ENCODE measurements around the gene GAS7.

GAS7 gene

DNA sequence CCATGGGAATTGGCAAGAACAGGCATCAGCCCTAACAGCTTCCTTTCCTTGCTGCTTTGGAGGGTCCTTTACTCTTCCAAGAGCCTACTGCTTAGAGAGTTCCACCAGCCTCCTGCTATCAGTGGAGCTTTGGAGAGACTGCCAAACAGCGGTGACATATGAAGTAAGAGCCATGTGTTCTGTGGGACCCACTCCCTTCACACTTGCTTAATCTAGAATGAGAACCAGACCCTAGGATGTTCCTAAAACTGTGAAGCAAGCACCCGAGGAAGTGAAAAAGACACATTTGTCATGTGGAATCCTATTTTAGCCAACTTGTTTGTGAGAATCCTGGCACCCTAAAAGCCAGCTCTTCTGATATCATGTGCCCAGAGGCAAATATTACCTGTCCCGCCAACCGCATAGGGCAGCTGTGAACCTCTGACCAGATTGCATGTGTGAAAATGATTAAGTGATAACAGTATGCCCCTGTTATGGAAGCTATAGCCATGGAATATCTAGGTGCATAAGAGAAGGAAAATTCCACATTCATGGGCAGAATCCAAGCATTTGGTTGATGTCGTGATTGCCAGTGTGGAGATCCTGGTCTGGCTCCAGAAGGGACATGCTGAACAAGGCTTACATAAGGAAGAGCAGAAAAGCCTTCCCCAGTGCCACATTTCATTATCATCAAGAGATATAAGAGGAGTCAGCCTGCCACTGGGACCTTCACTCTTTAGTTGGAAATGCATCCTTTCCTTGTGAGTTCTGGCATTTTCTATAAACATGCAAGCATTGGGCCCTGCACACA lies 312.1 kb downstream of the GAS7 start:
- Histone ChIP-seq H3K9me3 (ENCODE audit: insufficient read depth, low read depth, low read length) (no peaks in the 10 kb centered on the region), H3K79me1 (ENCODE audit: low read length) (no peaks in the 10 kb centered on the region), H3K18ac (ENCODE audit: low read length) (no peak overlapping the region), H3K9ac (ENCODE audit: low read length) (no peak overlapping the region), H2BK5ac (ENCODE audit: low read depth, low read length, poor library complexity) (no peak overlapping the region), H2AK5ac (ENCODE audit: low read length) (no peak overlapping the region), H3K23ac (ENCODE audit: low read length) (no peak overlapping the region), H2AFZ (ENCODE audit: insufficient read depth, low read length, poor library complexity) (no peak overlapping the region), H3K4me3 (ENCODE audit: low read depth, low read length) (no peak overlapping the region), H3K4ac (ENCODE audit: low read depth, low read length) (no peak overlapping the region), H3K4me2 (ENCODE audit: low read length) (no peak overlapping the region), H2BK120ac (ENCODE audit: insufficient read depth, low read length, poor library complexity) (no peak overlapping the region), H3K27me3 (ENCODE audit: insufficient read depth, low read length) (no peaks in the 10 kb centered on the region), H3K36me3 (ENCODE audit: control insufficient read depth in 1 of 2, insufficient read depth in 2 of 2, low read length in 2 of 2) (no peaks in the 10 kb centered on the region), H4K12ac (ENCODE audit: low read depth, low read length) (no peak overlapping the region), H3K4me1 (ENCODE audit: control insufficient read depth in 1 of 2, insufficient read depth in 2 of 2, low read length in 2 of 2) (no peaks in the 10 kb centered on the region), H2BK12ac (ENCODE audit: low read length) (no peak overlapping the region), H3K27ac (ENCODE audit: low read depth, low read length) (no peak overlapping the region), H3K14ac (ENCODE audit: low read length) (no peak overlapping the region), H4K8ac (ENCODE audit: low read depth, low read length) (no peak overlapping the region), H4K91ac (ENCODE audit: low read depth, low read length) (no peak overlapping the region), H3K79me2 (ENCODE audit: control insufficient read depth, insufficient read depth, low read length, poor library complexity) (no peaks in the 10 kb centered on the region)
- no peak for DNase-seq
- WGBS (ENCODE audit: extremely low coverage, insufficient coverage, insufficient read length), result no CpG with 5 or more reads among the region's 5 CpGs

DNA sequence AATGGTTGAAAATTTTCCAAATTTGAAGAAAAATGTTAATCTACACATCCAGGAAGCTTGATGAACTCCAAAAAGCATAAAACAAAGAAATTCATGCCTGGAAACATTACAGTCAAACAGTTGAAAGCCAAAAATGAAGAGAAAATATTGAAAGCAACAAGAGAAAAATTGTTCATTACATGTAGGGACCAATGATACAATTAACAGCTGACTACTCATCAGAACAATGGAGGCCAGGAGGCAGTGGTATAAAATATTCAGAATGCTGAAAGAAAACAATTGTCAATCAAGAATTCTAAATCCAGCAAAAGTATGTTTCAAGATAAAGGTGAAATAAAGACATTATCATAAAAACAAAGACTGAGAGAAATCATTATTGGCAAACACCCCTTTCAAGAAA lies 315.0 kb downstream of the GAS7 start:
- Histone ChIP-seq H2BK12ac (ENCODE audit: low read length) (no peak overlapping the region), H3K4ac (ENCODE audit: low read depth, low read length) (no peak overlapping the region), H3K27me3 (ENCODE audit: insufficient read depth, low read length) (no peaks in the 10 kb centered on the region), H3K4me1 (ENCODE audit: control insufficient read depth in 1 of 2, insufficient read depth in 2 of 2, low read length in 2 of 2) (no peaks in the 10 kb centered on the region), H3K79me2 (ENCODE audit: control insufficient read depth, insufficient read depth, low read length, poor library complexity) (no peaks in the 10 kb centered on the region), H4K12ac (ENCODE audit: low read depth, low read length) (no peak overlapping the region), H3K23ac (ENCODE audit: low read length) (no peak overlapping the region), H4K8ac (ENCODE audit: low read depth, low read length) (no peak overlapping the region), H3K18ac (ENCODE audit: low read length) (no peak overlapping the region), H4K91ac (ENCODE audit: low read depth, low read length) (no peak overlapping the region), H2AK5ac (ENCODE audit: low read length) (no peak overlapping the region), H2BK5ac (ENCODE audit: low read depth, low read length, poor library complexity) (no peak overlapping the region), H3K36me3 (ENCODE audit: control insufficient read depth in 1 of 2, insufficient read depth in 2 of 2, low read length in 2 of 2) (no peaks in the 10 kb centered on the region), H3K27ac (ENCODE audit: low read depth, low read length) (no peak overlapping the region), H3K9ac (ENCODE audit: low read length) (no peak overlapping the region), H3K9me3 (ENCODE audit: insufficient read depth, low read depth, low read length) (no peaks in the 10 kb centered on the region), H3K4me2 (ENCODE audit: low read length) (no peak overlapping the region), H3K79me1 (ENCODE audit: low read length) (no peaks in the 10 kb centered on the region), H3K14ac (ENCODE audit: low read length) (no peak overlapping the region), H2BK120ac (ENCODE audit: insufficient read depth, low read length, poor library complexity) (no peak overlapping the region), H2AFZ (ENCODE audit: insufficient read depth, low read length, poor library complexity) (no peak overlapping the region), H3K4me3 (ENCODE audit: low read depth, low read length) (no peak overlapping the region)
- DNase-seq, result no peak

DNA sequence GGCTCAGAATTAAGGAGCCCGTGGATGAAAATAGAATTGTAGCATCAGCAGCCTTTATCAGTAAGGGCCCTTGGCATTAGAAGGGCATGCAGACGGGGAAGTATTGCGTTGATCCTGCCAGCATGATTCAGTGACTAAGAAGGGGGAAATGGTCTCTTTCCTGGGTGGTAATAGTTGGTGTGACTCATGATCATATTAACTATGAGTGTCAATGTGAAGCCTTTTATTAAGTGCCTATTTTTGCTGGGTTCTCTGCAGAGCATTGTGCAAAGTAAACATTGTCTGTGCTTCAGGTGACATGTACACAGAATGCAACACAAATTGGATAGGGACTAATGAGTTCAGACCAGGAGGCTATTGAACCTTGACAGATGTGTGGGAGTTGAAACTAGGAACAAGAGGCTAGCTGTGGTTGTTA lies 317.8 kb downstream of the GAS7 start:
- Histone ChIP-seq H2BK12ac (ENCODE audit: low read length) (no peak overlapping the region), H3K36me3 (ENCODE audit: control insufficient read depth in 1 of 2, insufficient read depth in 2 of 2, low read length in 2 of 2) (no peaks in the 10 kb centered on the region), H3K79me1 (ENCODE audit: low read length) (no peaks in the 10 kb centered on the region), H3K4me3 (ENCODE audit: low read depth, low read length) (no peak overlapping the region), H2AK5ac (ENCODE audit: low read length) (no peak overlapping the region), H4K12ac (ENCODE audit: low read depth, low read length) (no peak overlapping the region), H3K18ac (ENCODE audit: low read length) (no peak overlapping the region), H3K9me3 (ENCODE audit: insufficient read depth, low read depth, low read length) (no peaks in the 10 kb centered on the region), H2BK5ac (ENCODE audit: low read depth, low read length, poor library complexity) (no peak overlapping the region), H3K14ac (ENCODE audit: low read length) (no peak overlapping the region), H3K4ac (ENCODE audit: low read depth, low read length) (no peak overlapping the region), H2AFZ (ENCODE audit: insufficient read depth, low read length, poor library complexity) (no peak overlapping the region), H3K9ac (ENCODE audit: low read length) (no peak overlapping the region), H4K91ac (ENCODE audit: low read depth, low read length) (no peak overlapping the region), H3K27ac (ENCODE audit: low read depth, low read length) (no peak overlapping the region), H4K8ac (ENCODE audit: low read depth, low read length) (no peak overlapping the region), H3K23ac (ENCODE audit: low read length) (no peak overlapping the region), H3K4me2 (ENCODE audit: low read length) (no peak overlapping the region), H3K79me2 (ENCODE audit: control insufficient read depth, insufficient read depth, low read length, poor library complexity) (no peaks in the 10 kb centered on the region), H2BK120ac (ENCODE audit: insufficient read depth, low read length, poor library complexity) (no peak overlapping the region), H3K27me3 (ENCODE audit: insufficient read depth, low read length) (no peaks in the 10 kb centered on the region), H3K4me1 (ENCODE audit: control insufficient read depth in 1 of 2, insufficient read depth in 2 of 2, low read length in 2 of 2) (no peaks in the 10 kb centered on the region)
- peak in 1 of 2 donors; percentile 31 for DNase-seq
- WGBS (ENCODE audit: extremely low coverage, insufficient coverage, insufficient read length), result no CpG with 5 or more reads among the region's 3 CpGs

DNA sequence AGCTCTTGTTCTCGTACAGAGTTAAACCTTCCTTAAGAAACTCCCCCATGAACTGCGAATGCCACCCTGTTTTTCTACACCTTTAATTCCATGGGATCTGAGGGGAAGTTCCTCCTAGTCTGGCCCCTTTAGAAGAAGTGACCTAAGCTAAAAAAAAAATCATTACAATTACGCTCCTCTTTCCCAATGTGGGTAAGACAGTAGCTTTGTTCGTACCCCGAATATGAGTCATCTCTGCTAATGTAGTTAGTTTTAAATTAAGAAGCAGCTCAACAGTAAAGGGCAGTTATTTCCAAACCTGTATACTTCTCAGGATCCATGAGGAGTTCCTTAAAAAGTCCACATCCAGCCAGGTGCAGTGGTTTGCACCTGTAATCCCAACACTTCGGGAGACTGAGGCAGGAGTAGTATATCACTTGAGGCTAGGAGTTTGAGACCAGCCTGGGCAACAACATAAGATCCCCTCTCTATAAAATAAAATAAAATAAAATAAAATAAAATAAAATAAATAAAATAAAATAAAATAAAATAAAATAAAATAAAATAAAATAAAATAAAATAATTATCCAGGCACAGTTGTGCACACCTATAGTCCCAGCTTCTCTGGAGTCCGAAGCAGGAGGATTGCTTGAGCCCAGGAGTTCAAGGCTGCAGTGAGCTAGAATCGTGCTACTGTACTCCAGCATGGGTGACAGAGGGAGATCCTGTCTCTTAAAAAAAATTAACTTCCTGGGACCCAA lies 319.4 kb downstream of the GAS7 start:
- Histone ChIP-seq H3K14ac (ENCODE audit: low read length) (no peak overlapping the region), H3K4me2 (ENCODE audit: low read length) (no peak overlapping the region), H2BK5ac (ENCODE audit: low read depth, low read length, poor library complexity) (no peak overlapping the region), H2BK120ac (ENCODE audit: insufficient read depth, low read length, poor library complexity) (no peak overlapping the region), H3K9me3 (ENCODE audit: insufficient read depth, low read depth, low read length) (no peaks in the 10 kb centered on the region), H2AK5ac (ENCODE audit: low read length) (no peak overlapping the region), H2BK12ac (ENCODE audit: low read length) (no peak overlapping the region), H2AFZ (ENCODE audit: insufficient read depth, low read length, poor library complexity) (no peak overlapping the region), H3K36me3 (ENCODE audit: control insufficient read depth in 1 of 2, insufficient read depth in 2 of 2, low read length in 2 of 2) (no peaks in the 10 kb centered on the region), H3K27ac (ENCODE audit: low read depth, low read length) (no peak overlapping the region), H3K4ac (ENCODE audit: low read depth, low read length) (no peak overlapping the region), H4K91ac (ENCODE audit: low read depth, low read length) (no peak overlapping the region), H4K12ac (ENCODE audit: low read depth, low read length) (no peak overlapping the region), H3K23ac (ENCODE audit: low read length) (no peak overlapping the region), H4K8ac (ENCODE audit: low read depth, low read length) (no peak overlapping the region), H3K18ac (ENCODE audit: low read length) (no peak overlapping the region), H3K79me1 (ENCODE audit: low read length) (no peaks in the 10 kb centered on the region), H3K79me2 (ENCODE audit: control insufficient read depth, insufficient read depth, low read length, poor library complexity) (no peaks in the 10 kb centered on the region), H3K4me3 (ENCODE audit: low read depth, low read length) (no peak overlapping the region), H3K27me3 (ENCODE audit: insufficient read depth, low read length) (no peaks in the 10 kb centered on the region), H3K9ac (ENCODE audit: low read length) (no peak overlapping the region), H3K4me1 (ENCODE audit: control insufficient read depth in 1 of 2, insufficient read depth in 2 of 2, low read length in 2 of 2) (no peaks in the 10 kb centered on the region)
- DNase-seq, result peak in 1 of 2 donors; percentile 23
- WGBS (ENCODE audit: extremely low coverage, insufficient coverage, insufficient read length), result no CpG with 5 or more reads among the region's 8 CpGs

Data from trophoblast cell (in vitro differentiated cells and primary cell).